GM12873 (cell line): Measurements from ENCODE around the gene MRAP.

ENCODE experiments used
- CTCF ChIP-seq: IDR thresholded peaks from 2 replicates; pipeline ENCODE4 v1.5.1; 2012; ENCODE audit warnings: low read depth, mild to moderate bottlenecking, moderate library complexity, low read length, control low read depth; ENCODE audit not compliant: insufficient read depth; ENCODE audit errors: missing control alignments

Gene MRAP

GRCh38 chr21:32322676-32323075, 24.0 kb downstream of the MRAP start:
- no peak for TF ChIP-seq CTCF

GRCh38 chr21:32325706-32326105, 27.1 kb downstream of the MRAP start:
- TF ChIP-seq CTCF, result no peak

GRCh38 chr21:32328595-32328994, 29.9 kb downstream of the MRAP start:
- no peak for TF ChIP-seq CTCF

- no peak for TF ChIP-seq CTCF
These were observed 30.7 kb downstream of the MRAP start for GRCh38 chr21:32329331-32329730.

- TF ChIP-seq CTCF, result no peak
These were observed 31.1 kb downstream of the MRAP start for GRCh38 chr21:32329776-32330175.

- TF ChIP-seq CTCF, result no peak
These were observed 32.2 kb downstream of the MRAP start for GRCh38 chr21:32330784-32331311.

- TF ChIP-seq CTCF, result no peak
These were observed 33.0 kb downstream of the MRAP start for GRCh38 chr21:32331444-32332305.
